Hepatocyte (in vitro differentiated cells): ENCODE measurements around the gene NRG2.

Experiments used
- CTCF ChIP-seq: fragments of 200-600 bp; sonication (generic); IDR thresholded peaks from 2 replicates; pipeline ENCODE4 v1.5.1; 2016; ENCODE audit warnings: antibody characterized with exemption, mild to moderate bottlenecking; ENCODE audit not compliant: poor library complexity
- EZH2 ChIP-seq: fragments of 200-600 bp; sonication (generic); IDR thresholded peaks from 2 replicates; pipeline ENCODE4 v1.6.1; 2016; ENCODE audit warnings: antibody characterized with exemption, mild to moderate bottlenecking, borderline replicate concordance
- EZH2phosphoT487 ChIP-seq: fragments of 200-600 bp; sonication (generic); IDR thresholded peaks from one replicate; pipeline ENCODE4 v1.6.1; 2018; ENCODE audit warnings: antibody characterized with exemption, mild to moderate bottlenecking, low read depth, moderate library complexity; ENCODE audit not compliant: unreplicated experiment, severe bottlenecking

GRCh38 chr5:139895046-139895445 is 148.1 kb downstream of the NRG2 start:
- TF ChIP-seq CTCF (no peak), EZH2 (no peak), EZH2phosphoT487 (no peak)
